PC-3 (cell line): ENCODE results near the gene SIX6. TPM values are rescaled to one million over a fixed set of nuclear protein-coding genes. Genes with fewer than 3 reads are reported as not detected.
A peak's percentile ranks its signal among the peaks of the same experiment; 100 is the strongest.

ENCODE experiments used
- ATAC-seq: fragments of 200-7000 bp; cut with Tn5 transposase; 2 replicates; pipeline ENCODE4 v1.9.1; 2020; ENCODE audit warnings: mild to moderate bottlenecking, moderate library complexity
- BruUV-seq: library from RNA; stranded (reverse); fragments of 400-500 nt; replicated peaks from 2 replicates; lab custom pipeline; 2021; lab: Mats Ljungman, UMichigan
- CTCF ChIA-PET: fragments of 300-600 bp; sonication (Branson Sonifier 250); formaldehyde crosslinking; loops from one replicate; lab custom pipeline; 2022; ENCODE audit warnings: antibody characterized with exemption; lab: Charles Lee
- POLR2A ChIA-PET: fragments of 300-600 bp; sonication (Branson Sonifier 250); formaldehyde crosslinking; loops from one replicate; lab custom pipeline; 2022; ENCODE audit warnings: antibody characterized with exemption; ENCODE audit not compliant: unreplicated experiment; lab: Charles Lee
- DNase-seq: peaks from one replicate; pipeline ENCODE4 v3.0.0-alpha.2; 2015
- H2AFZ ChIP-seq: fragments of 300-600 bp; sonication (generic); 2 replicates; pipeline ENCODE4 v1.6.0; 2016; ENCODE audit warnings: antibody characterized with exemption, low read length
- H3F3A ChIP-seq: fragments of 300-600 bp; sonication (generic); one replicate; pipeline ENCODE4 v1.6.0; 2017; ENCODE audit warnings: antibody characterized with exemption, low read length, control low read depth, mild to moderate bottlenecking; ENCODE audit not compliant: unreplicated experiment
- H3K27ac ChIP-seq: fragments of 300-600 bp; sonication (generic); 2 replicates; pipeline ENCODE4 v1.5.1; 2016; ENCODE audit warnings: mild to moderate bottlenecking, low read length
- H3K27me3 ChIP-seq: fragments of 300-600 bp; sonication (generic); 2 replicates; pipeline ENCODE4 v1.6.1; 2016; ENCODE audit warnings: low read length, mixed read lengths
- H3K36me3 ChIP-seq: fragments of 300-600 bp; sonication (generic); 2 replicates; pipeline ENCODE4 v1.6.1; 2016; ENCODE audit warnings: low read depth, mixed run types, low read length, mixed read lengths
- H3K4me1 ChIP-seq: fragments of 300-600 bp; sonication (generic); 2 replicates; pipeline ENCODE4 v1.5.1; 2016; ENCODE audit warnings: low read length; ENCODE audit not compliant: insufficient read depth
- H3K4me2 ChIP-seq: fragments of 300-600 bp; sonication (generic); 2 replicates; pipeline ENCODE4 v1.6.0; 2016; ENCODE audit warnings: low read length
- H3K4me3 ChIP-seq: fragments of 300-600 bp; sonication (generic); 2 replicates; pipeline ENCODE4 v1.5.1; 2016; ENCODE audit warnings: mild to moderate bottlenecking, low read length, mixed read lengths
- H3K79me2 ChIP-seq: fragments of 300-600 bp; sonication (generic); 2 replicates; pipeline ENCODE4 v1.6.1; 2017; ENCODE audit warnings: low read length, mixed read lengths
- H3K9ac ChIP-seq: fragments of 300-600 bp; sonication (generic); 2 replicates; pipeline ENCODE4 v1.6.0; 2016; ENCODE audit warnings: mild to moderate bottlenecking, low read length
- H3K9me2 ChIP-seq: fragments of 300-600 bp; sonication (generic); replicated peaks from 2 replicates; pipeline ENCODE4 v1.6.1; 2016; ENCODE audit warnings: mixed run types, low read length, mixed read lengths
- H3K9me3 ChIP-seq: fragments of 300-600 bp; sonication (generic); 2 replicates; pipeline ENCODE4 v1.6.1; 2016; ENCODE audit warnings: low read length, mixed read lengths
- H4K20me1 ChIP-seq: fragments of 300-600 bp; sonication (generic); 2 replicates; pipeline ENCODE4 v1.6.1; 2016; ENCODE audit warnings: low read length, mixed read lengths
- EZH2 ChIP-seq: fragments of 300-600 bp; sonication (generic); IDR thresholded peaks from one replicate; pipeline ENCODE4 v1.6.1; 2017; ENCODE audit warnings: antibody characterized with exemption, mild to moderate bottlenecking, low read length; ENCODE audit not compliant: unreplicated experiment
- EZH2phosphoT487 ChIP-seq: fragments of 300-600 bp; sonication (generic); IDR thresholded peaks from 2 replicates; pipeline ENCODE4 v1.6.1; 2018; ENCODE audit warnings: mild to moderate bottlenecking, antibody characterized with exemption, low read length, borderline replicate concordance
- intact Hi-C: fragments of 100-400 bp; cut with micrococcal nuclease; formaldehyde crosslinking; loops from 2 replicates; pipeline ENCODE4 v1.9.0; 2023
- total RNA-seq: library from RNA; depleted of rRNA; stranded (reverse); fragments of >200 nt; gene quantifications from 2 replicates; pipeline ENCODE4 v1.2.3, GENCODE V29; 2014; rRNA removed
- TF ChIP-seq, protein P1 (sequence below): fragments of 300-600 bp; sonication (generic); conservative IDR thresholded peaks from 2 replicates; pipeline ENCODE4 v1.5.1; 2017; ENCODE audit warnings: antibody characterized with exemption, low read depth, mild to moderate bottlenecking, low read length

The SIX6 gene
- total RNA-seq, 1 experiment from 2014 or later: not detected

DNA sequence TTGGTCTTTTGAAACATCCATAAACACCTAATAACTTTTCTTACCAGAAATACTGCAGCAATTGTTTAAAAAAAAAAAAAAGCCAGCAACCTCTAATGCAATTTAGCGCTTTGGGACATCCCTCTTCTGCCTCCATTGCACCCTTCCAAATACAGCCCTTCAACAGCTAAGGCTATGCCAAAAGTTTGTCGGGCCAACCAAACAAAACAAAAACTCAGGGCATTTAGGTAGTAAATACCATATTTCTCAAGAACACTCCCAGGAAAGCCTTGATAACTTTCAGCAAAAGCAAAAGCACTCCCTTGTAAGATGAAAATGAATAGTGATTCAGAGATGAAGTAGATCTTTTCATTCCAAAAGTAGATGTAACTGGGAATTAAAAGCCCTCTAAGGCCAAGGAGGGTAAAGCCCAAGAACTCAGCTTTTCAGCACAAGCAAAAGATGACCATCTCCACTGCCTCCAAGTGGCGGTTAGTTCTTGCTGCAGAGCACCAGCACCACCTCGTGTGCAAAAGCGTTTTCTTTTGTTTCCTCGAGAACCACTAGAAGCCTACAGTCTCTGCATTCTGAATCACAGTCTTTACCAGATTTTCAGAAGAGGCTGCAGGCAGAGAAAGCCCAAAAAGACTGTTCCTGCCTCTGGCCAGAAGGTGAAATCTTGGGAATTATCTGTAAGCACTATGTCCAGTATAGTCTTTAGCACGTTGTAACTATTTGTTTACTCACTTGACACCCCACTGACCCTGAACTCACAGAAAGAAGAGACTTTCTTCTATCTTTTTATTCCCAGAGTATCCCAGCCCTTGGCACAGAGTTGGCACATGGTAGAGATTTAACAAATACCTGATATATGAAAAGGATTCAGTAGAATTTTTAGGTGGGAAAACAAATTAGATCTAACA is 53.1 kb downstream of the SIX6 start:
- ATAC-seq (peak; percentile 97), DNase-seq (peak; percentile 94)
- Histone ChIP-seq H3F3A (no peaks in the 10 kb centered on the region), H4K20me1 (no peaks in the 10 kb centered on the region), H3K9me3 (no peaks in the 10 kb centered on the region), H3K4me2 (peak overlapping the region; percentile 43), H2AFZ (peak overlapping the region; percentile 54), H3K27ac (no peak overlapping the region), H3K9me2 (no peaks in the 10 kb centered on the region), H3K36me3 (no peaks in the 10 kb centered on the region), H3K4me3 (no peak overlapping the region), H3K79me2 (no peaks in the 10 kb centered on the region), H3K9ac (no peak overlapping the region), H3K27me3 (no peaks in the 10 kb centered on the region), H3K4me1 (peaks cover 4% of the 10 kb centered on the region; the same call in 1 of the 2 replicates)
- intact Hi-C loops: loop anchor here (1.0 to 10.0 kb wide), 10 partner anchors 47 to 690 kb away; partner anchors contain the start of gene C14orf39
- no peak for TF ChIP-seq EZH2
- no peak for TF ChIP-seq EZH2phosphoT487
- TF ChIP-seq, protein P1, sequence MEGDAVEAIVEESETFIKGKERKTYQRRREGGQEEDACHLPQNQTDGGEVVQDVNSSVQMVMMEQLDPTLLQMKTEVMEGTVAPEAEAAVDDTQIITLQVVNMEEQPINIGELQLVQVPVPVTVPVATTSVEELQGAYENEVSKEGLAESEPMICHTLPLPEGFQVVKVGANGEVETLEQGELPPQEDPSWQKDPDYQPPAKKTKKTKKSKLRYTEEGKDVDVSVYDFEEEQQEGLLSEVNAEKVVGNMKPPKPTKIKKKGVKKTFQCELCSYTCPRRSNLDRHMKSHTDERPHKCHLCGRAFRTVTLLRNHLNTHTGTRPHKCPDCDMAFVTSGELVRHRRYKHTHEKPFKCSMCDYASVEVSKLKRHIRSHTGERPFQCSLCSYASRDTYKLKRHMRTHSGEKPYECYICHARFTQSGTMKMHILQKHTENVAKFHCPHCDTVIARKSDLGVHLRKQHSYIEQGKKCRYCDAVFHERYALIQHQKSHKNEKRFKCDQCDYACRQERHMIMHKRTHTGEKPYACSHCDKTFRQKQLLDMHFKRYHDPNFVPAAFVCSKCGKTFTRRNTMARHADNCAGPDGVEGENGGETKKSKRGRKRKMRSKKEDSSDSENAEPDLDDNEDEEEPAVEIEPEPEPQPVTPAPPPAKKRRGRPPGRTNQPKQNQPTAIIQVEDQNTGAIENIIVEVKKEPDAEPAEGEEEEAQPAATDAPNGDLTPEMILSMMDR: peak; percentile 98
- BruUV-seq: no TSS peak
- CTCF ChIA-PET: interaction anchor here (0.6 to 1.6 kb wide), 4 partner anchors 79 to 296 kb away, joined by 3 to 15 read pairs (median 4); no protein-coding TSS in a partner anchor
- POLR2A ChIA-PET: interaction anchor here (0.6 kb wide), 1 partner anchor 123 kb away, joined by 4 read pairs; no protein-coding TSS in a partner anchor

Other genes starting within 250 kb of the SIX6 start
- 0.17 and 0.47 TPM in 2 replicates for gene C14orf39, start 23.1 kb upstream of the SIX6 start, total RNA-seq
- gene SIX1, start 140.3 kb downstream of the SIX6 start, total RNA-seq: 16.5 and 18.2 TPM in 2 replicates
- gene SIX4, start 215.2 kb downstream of the SIX6 start, total RNA-seq: 29.2 and 33.2 TPM in 2 replicates
- 88.6 and 95.7 TPM in 2 replicates for gene MNAT1, start 225.6 kb downstream of the SIX6 start, total RNA-seq